Progenitor cell of endocrine pancreas (in vitro differentiated cells): ENCODE results near the gene NAP1L1. TPM values are rescaled to one million over a fixed set of nuclear protein-coding genes. Genes with fewer than 3 reads are reported as not detected.
A peak's percentile ranks its signal among the peaks of the same experiment; 100 is the strongest.

Source experiments
- DNase-seq: peaks from one replicate; pipeline ENCODE4 v3.0.0; 2021; ENCODE audit warnings: low spot score; ENCODE audit not compliant: unreplicated experiment
- H3K27ac Mint-ChIP-seq: 2 replicates; pipeline ENCODE4 v1.8.0; 2021; ENCODE audit warnings: mild to moderate bottlenecking, moderate library complexity, mixed read lengths
- H3K27me3 Mint-ChIP-seq: 2 replicates; pipeline ENCODE4 v1.8.0; 2021; ENCODE audit warnings: mixed read lengths
- H3K36me3 Mint-ChIP-seq: 2 replicates; pipeline ENCODE4 v1.8.0; 2022; ENCODE audit warnings: mixed read lengths; ENCODE audit not compliant: insufficient read depth
- H3K4me1 Mint-ChIP-seq: 2 replicates; pipeline ENCODE4 v1.8.0; 2021; ENCODE audit warnings: low read depth, mixed read lengths
- H3K4me3 Mint-ChIP-seq: 2 replicates; pipeline ENCODE4 v1.8.0; 2021; ENCODE audit warnings: low read depth, mild to moderate bottlenecking, moderate library complexity, mixed read lengths
- H3K9me3 Mint-ChIP-seq: 2 replicates; pipeline ENCODE4 v1.8.0; 2021; ENCODE audit warnings: low read depth, mixed read lengths
- CTCF ChIP-seq: fragments of 200-600 bp; sonication (generic); IDR thresholded peaks from one replicate; pipeline ENCODE4 v1.5.0; 2021; ENCODE audit warnings: antibody characterized with exemption, mild to moderate bottlenecking; ENCODE audit not compliant: unreplicated experiment
- total RNA-seq: library from RNA; stranded (reverse); gene quantifications from 2 replicates; pipeline ENCODE4 v1.2.1, GENCODE V29; 2021

NAP1L1 gene
- total RNA-seq, 1 donor from 2014 or later, result 785 TPM

- Mint-ChIP-seq H3K27me3 (no peaks in the 10 kb centered on the region), H3K4me1 (peaks cover 25% of the 10 kb centered on the region), H3K9me3 (peaks cover 7% of the 10 kb centered on the region), H3K36me3 (peaks cover 11% of the 10 kb centered on the region), H3K4me3 (peak overlapping the region; percentile 98), H3K27ac (peak overlapping the region; percentile 98)
- no peak for DNase-seq
- TF ChIP-seq CTCF, result no peak
Observed at GRCh38 chr12:76083246-76083903, 1.1 kb downstream of the NAP1L1 start.

- no peak for TF ChIP-seq CTCF
- no peaks in the 10 kb centered on the region for H3K27me3 Mint-ChIP-seq
- H3K36me3 Mint-ChIP-seq, result peaks cover 13% of the 10 kb centered on the region
- no peak overlapping the region for H3K27ac Mint-ChIP-seq
- DNase-seq, result no peak
- H3K4me3 Mint-ChIP-seq, result peak overlapping the region; percentile 12
- peaks cover 29% of the 10 kb centered on the region for H3K4me1 Mint-ChIP-seq
- peaks cover 8% of the 10 kb centered on the region for H3K9me3 Mint-ChIP-seq
Observed at GRCh38 chr12:76081909-76082308, 2.6 kb downstream of the NAP1L1 start.

GRCh38 chr12:76080729-76081415 is 3.6 kb downstream of the NAP1L1 start:
- Mint-ChIP-seq H3K36me3 (peaks cover 13% of the 10 kb centered on the region), H3K9me3 (peaks cover 8% of the 10 kb centered on the region), H3K27me3 (no peaks in the 10 kb centered on the region), H3K4me3 (no peak overlapping the region), H3K27ac (no peak overlapping the region), H3K4me1 (peaks cover 31% of the 10 kb centered on the region)
- DNase-seq, result no peak
- peak; percentile 42 for TF ChIP-seq CTCF

GRCh38 chr12:76080017-76080728 is 4.3 kb downstream of the NAP1L1 start:
- H3K4me3 Mint-ChIP-seq, result no peak overlapping the region
- H3K36me3 Mint-ChIP-seq, result peaks cover 13% of the 10 kb centered on the region
- no peak for DNase-seq
- H3K27ac Mint-ChIP-seq, result peak overlapping the region; percentile 19
- no peaks in the 10 kb centered on the region for H3K27me3 Mint-ChIP-seq
- H3K9me3 Mint-ChIP-seq, result peaks cover 8% of the 10 kb centered on the region
- peaks cover 29% of the 10 kb centered on the region for H3K4me1 Mint-ChIP-seq
- TF ChIP-seq CTCF, result no peak

- Mint-ChIP-seq H3K27ac (no peak overlapping the region), H3K4me1 (peaks cover 28% of the 10 kb centered on the region), H3K27me3 (no peaks in the 10 kb centered on the region)
Observed at GRCh38 chr12:76078748-76079147, 5.7 kb downstream of the NAP1L1 start.

More at GRCh38 chr12:76078748-76079147, 5.7 kb downstream of the NAP1L1 start:
- Mint-ChIP-seq H3K36me3 (peaks cover 13% of the 10 kb centered on the region), H3K9me3 (peaks cover 8% of the 10 kb centered on the region), H3K4me3 (no peak overlapping the region)
- TF ChIP-seq CTCF, result no peak
- no peak for DNase-seq
